NCI-H128 (cell line): Measurements from ENCODE around the gene OR2G6.
"Not testable (repeated sequence)": the region's sequence is repeated elsewhere in the genome, so short reads cannot be mapped to it uniquely, and the experiment has no call there.

Source experiments
- DNase-seq: peaks from one replicate; lab custom pipeline; 2025; ENCODE audit not compliant: unreplicated experiment; lab: John Stamatoyannopoulos, UW

Gene OR2G6

DNA sequence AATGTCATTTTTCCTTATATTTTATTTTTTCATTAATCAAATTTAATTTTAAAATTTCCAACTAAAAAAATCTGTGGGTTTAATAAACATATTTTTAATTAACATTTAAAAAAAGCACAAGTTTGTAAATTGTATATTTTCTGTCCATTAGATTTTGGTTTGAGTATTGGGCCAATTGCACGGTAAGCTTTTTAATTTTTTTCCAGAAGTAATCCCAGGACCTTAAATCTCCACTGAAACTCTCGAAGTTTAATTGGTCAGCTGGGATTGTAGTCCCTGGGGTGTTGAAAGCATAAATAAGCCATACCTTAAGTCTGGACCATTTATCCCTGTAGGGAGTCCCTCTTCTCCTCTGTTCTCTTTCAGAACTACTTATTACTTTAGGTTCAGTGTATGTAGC is at the start of gene OR2G6:
Gene OR2G6, plus strand, starts transcription at position 301 of the 400 bp plus-strand sequence. CDS start 13,574 bp downstream, outside the sequence.
- DNase-seq: not testable (repeated sequence)

GRCh38 chr1:248459117-248459516 is 48.8 kb upstream of the OR2G6 start:
- DNase-seq: not testable (repeated sequence)

DNA sequence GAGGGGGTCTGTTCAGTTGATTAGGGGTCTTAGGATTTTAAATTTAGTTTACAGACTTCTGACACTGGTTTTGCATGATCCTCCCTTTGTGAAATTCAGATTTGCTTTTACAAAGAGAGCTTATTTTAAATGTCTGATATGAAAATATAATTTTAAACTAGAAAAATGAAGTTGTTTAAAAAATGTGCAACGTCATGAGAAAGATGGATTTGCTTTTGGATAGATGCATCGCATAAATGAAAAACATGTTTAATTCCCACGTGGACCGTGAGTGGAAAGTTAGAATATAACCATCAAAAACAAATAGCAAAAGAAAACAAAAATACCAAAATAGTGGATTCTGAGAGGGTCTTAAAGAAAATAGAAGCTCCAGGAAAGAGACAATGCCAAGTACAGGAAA is 36.7 kb upstream of the OR2G6 start:
- DNase-seq: no peak

GRCh38 chr1:248472111-248472510 is 35.8 kb upstream of the OR2G6 start:
- not testable (repeated sequence) for DNase-seq

DNA sequence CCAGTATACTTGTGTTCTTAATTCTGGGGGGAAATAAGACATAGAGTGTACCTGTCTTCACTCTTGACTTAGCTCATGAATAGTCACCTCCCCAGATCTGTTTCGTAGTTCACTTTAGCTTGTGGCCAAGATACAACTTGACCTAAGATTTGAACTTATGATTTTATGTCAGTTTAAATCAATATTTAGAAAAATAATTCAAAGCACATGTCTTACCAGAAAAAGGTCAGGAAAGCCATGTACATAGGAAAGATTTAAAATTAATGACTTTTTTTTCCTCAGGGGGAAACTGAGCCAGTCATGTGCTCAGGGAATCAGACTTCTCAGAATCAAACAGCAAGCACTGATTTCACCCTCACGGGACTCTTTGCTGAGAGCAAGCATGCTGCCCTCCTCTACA is 34.8 kb upstream of the OR2G6 start, which contains the start of gene OR2T3:
Gene OR2T3, plus strand, starts transcription at position 301 of the 400 bp plus-strand sequence. Its CDS starts 0 bp downstream, at position 301.
- DNase-seq: not testable (repeated sequence)

DNA sequence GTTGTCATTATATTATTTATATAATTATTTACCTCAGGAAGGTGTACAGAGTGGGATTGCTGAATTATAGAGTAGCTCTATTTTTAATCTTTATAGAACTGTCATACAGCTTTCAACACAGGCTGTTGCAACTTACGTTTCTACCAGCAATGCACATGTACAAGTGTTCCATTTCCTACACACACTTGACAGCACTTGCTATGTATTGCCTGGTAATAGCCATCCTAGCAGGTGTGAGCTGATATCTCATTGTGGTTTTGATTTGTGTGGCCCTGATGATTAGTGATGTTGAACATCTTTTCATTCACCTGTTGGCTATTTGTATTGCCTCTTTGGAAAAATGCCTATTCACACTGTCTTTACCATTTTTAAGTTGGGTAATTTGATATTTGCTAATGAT is 32.2 kb upstream of the OR2G6 start:
- DNase-seq: not testable (repeated sequence)

- not testable (repeated sequence) for DNase-seq
Measured at GRCh38 chr1:248481686-248482579, 25.9 kb upstream of the OR2G6 start.

DNA sequence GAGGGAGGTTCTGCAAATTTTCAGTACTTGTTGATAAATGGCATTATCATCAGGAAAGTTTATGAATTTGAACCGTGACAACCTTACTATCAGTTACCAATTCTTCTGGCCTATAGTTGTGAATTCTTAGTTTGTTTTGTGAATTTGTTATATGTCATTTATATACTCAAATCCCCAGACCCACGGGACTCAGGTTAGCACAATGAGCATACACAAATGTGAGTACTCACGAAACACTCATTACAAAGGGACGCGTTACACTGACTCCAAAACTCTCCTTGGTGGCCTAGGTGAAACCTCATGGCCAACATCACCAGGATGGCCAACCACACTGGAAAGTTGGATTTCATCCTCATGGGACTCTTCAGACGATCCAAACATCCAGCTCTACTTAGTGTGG is 19.6 kb upstream of the OR2G6 start, which contains the start of gene OR2T5:
Gene OR2T5, plus strand, starts transcription at position 301 of the 400 bp plus-strand sequence. Its CDS starts 0 bp downstream, at position 301.
- not testable (repeated sequence) for DNase-seq

DNA sequence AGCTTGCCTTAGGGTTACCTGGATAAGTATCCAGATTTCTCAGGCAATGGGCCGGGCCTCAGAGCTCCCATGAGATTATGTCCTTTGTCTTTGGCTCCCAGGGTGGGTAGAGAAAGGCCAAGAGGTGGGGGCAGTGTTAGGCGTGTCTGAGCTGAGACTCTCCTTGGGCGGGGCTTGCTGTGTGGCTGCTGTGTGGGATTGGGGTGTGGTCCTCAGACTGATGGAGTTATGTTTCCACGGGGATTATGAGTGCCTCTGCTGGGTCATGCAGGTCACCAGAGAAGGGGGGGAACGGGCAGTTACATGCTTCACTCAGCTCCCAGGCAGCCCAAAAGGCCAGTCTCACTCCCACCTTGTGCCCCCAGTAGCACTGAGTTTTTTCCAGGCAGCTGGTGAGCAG is 11.2 kb upstream of the OR2G6 start:
- not testable (repeated sequence) for DNase-seq

GRCh38 chr1:248500305-248501035 is 7.4 kb upstream of the OR2G6 start:
- not testable (repeated sequence) for DNase-seq

- not testable (repeated sequence) for DNase-seq
Measured at GRCh38 chr1:248510217-248510616, 2.3 kb downstream of the OR2G6 start.

GRCh38 chr1:248521856-248522255 is 14.0 kb downstream of the OR2G6 start:
- DNase-seq: no peak

- DNase-seq: not testable (repeated sequence)
Measured at GRCh38 chr1:248537449-248537848, 29.6 kb downstream of the OR2G6 start.

DNA sequence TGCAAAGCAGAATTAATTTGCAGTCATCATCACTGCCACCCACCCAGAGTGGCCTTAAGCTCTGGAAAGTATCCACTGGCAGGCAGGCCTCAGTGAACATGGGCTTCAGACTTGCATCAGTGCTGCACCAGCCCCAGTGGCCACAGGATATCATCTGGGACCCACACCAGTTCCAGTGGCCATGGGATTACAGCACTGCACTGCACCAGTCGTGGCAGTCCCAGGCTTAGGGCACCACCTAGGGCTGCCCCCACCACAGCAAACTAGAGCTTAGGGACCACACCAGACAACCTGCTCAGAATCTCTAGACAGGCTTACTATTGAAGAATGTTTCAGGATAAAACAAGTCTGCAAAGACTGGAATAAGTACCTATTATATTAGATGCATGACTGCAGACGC is 39.5 kb downstream of the OR2G6 start:
- DNase-seq: not testable (repeated sequence)

- DNase-seq: not testable (repeated sequence)
Measured at GRCh38 chr1:248551027-248551426, 43.2 kb downstream of the OR2G6 start.

DNA sequence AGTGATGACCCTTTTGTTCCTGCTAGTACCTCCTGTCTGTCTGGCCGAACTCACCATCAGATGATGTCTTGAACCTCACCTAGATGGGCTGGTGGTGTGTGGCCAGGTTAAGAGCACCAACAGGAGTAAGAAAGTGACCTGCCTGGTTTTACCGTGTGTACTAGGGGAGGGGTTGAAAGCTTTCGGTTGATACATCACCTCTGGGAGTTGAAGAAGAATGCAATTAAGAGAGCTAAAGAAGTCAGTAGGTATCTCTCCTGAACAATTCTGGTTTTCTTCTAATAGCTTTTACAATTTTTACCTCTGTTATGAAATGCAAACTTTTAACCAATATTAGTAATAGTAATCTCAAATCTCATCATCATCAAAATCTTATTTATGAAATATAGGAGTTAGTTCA is 54.8 kb downstream of the OR2G6 start, which contains the start of gene OR2T29:
Gene OR2T29, minus strand, starts transcription at position 101 of the 400 bp plus-strand sequence. CDS start 3,281 bp downstream, outside the sequence.
- DNase-seq: not testable (repeated sequence)

DNA sequence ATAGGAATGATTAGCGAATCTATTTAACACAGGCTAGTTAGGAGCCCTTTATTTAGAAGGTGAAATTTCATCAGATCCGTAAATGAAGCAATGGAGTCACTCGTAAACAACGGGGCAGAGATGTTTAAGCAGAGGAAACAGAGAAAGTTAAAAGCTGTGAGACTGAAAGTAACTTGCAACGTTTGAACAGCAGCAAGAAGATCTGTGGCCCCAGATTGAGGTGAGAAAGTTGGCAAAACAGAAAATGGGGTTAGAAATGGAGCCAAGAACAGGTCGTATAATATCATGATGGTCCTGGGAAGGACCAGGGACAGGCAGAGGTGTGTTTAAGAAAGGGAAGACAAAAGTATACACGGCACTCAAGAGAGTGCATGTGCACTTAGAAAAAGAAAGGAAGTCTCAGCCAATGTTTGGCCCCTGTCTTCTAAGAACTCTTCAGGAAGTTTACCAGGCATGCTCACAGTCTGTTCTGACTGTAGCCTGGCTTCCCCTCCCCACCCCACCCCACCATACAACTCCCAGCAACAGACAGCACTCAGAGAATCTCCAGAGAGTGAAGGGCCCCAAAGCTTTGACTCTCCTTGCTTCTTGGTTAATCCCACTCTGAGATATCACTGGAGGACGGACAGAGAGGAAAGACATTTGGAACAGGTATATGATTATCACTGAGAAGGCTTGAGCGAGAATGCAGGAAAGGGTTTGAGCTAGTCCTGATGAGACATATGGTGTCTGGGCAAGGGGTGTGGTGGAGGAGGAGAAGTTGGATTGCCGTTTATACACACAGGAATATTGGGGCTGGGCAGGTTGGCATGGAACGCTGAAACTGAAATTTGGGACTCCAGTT is 57.9 kb downstream of the OR2G6 start:
- not testable (repeated sequence) for DNase-seq

DNA sequence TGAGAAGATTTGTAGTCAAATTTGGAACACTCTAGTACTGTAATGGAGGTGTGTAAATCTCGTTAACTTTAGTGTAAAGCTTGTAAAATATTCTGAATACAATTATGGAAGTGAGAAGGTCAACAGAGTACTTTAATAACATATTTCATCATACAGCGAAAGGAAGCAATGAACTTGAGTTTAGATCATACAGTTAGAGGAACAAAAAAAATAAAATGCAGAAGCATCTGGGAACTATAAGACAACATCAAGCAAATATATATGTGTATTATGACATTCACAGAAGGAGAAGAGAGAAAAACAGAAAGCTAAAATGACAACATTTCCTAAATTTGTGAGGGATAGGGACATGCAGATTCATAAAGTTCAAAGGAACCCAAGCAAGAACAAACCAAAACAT is 61.2 kb downstream of the OR2G6 start:
- not testable (repeated sequence) for DNase-seq

GRCh38 chr1:248570811-248571210 is 62.9 kb downstream of the OR2G6 start:
- not testable (repeated sequence) for DNase-seq

GRCh38 chr1:248572049-248572448 is 64.2 kb downstream of the OR2G6 start:
- not testable (repeated sequence) for DNase-seq
